EL (cell line): ENCODE measurements around the gene CTSH.
"Not testable (repeated sequence)": the region's sequence is repeated elsewhere in the genome, so short reads cannot be mapped to it uniquely, and the experiment has no call there.

ENCODE experiments used
- DNase-seq: peaks from one replicate; pipeline ENCODE4 v3.0.0-alpha.2; 2016

Gene CTSH

DNA sequence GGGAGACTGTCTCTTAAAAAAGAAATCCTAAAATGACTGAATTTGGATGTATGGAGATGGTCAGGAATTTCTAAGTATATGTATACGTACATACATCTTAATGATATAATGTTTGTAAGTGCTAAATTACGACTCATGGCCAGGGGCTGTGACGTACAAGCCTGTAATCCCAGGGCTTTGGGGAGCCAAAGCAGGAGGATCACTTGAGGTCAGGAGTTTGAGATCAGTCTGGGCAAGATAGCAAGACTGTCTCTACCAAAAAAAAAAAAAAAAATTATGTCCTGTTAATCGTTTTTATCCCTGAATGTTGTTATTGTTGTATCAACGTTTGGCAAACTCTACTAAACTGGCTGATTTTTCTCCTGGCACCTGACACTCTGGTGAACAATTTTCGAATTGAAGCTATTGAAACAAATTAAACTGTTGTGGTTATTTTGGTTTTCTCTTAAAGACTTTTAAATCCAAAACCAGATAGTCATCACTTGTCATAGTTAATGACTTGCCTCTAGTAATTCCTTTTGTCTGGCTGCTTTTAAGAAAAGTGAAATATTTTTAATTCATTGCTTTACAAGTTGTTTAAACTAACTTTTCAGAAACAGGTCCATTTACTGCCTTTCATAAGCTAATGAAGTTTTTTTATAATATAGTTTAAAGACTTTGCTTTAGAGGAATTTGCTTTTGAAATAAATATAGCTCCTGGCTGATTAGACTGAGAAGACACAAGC is 65.2 kb downstream of the CTSH start:
- peak; percentile 50 for DNase-seq

DNA sequence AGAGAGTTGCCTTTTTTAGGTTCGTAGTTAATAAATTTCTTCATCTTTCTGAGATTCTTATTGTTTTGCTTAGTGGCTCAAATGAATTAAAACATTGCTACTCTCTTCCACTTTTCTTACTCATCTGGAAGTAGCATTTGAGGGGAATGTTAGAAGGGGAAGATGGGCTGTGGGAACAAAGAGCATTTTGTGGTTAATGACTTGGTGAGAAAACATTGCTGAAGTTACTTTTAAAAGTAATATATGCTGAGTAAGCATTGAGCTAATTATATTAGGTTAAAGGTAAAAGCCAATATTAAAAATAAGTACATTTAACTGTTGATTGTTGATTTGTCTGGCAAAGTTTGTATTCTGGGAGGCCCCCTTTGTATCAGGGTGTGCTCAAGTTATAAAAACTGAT is 66.5 kb downstream of the CTSH start:
- peak; percentile 56 for DNase-seq

DNA sequence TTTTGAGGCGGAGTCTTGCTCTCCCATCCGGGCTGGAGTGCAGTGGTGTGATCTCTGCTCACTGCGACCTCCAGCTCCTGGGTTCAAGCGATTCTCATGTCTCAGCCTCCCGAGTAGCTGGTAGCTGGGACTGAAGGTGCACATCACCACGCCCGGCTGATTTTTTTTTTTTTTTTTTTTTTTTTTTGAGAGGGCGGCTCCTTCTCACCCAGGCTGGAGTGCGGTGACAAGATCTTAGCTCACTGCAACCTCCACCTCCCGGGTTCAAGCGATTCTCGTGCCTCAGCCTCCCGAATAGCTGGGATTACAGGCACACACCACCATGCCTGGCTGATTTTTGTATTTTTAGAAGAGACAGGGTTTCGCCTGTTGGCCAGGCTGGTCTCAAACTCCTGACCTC is 67.9 kb downstream of the CTSH start:
- not testable (repeated sequence) for DNase-seq

DNA sequence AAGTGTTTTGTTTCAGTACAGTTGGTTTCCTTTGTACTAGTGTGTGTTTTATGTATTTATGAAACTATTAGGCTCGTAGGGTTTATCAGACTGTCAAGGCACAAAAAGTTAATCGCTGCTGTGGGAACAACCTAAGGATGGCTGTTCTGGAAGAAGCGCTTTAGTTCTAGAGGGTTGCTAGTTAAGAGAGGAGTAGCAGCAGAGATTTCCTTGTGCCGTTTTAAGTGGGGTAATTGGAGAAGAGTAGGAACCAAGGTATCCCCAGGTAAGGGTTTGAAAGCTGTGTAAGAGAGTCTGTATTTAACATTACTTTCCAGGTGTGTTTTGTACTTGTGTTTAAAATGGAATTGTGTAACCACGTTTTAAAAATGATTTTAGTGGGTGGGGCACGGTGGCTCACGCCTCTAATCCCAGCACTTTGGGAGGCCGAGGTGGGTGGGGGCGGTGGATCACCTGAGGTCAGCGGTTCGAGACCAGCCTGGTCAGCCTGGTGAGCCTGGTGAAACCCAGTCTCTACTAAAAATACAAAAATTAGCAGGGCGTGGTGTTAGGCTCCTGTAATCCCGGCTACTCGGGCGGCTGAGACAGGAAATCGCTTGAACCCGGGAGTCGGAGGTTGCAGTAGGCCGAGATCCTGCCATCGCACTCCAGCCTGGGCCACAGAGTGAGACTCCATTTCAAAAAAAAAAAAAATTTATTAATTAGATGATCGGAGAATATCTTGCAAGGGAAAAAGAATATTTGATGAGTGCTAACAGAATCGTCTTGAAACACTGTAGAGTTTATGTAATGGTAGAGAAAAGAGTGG is 69.5 kb downstream of the CTSH start:
- no peak for DNase-seq

DNA sequence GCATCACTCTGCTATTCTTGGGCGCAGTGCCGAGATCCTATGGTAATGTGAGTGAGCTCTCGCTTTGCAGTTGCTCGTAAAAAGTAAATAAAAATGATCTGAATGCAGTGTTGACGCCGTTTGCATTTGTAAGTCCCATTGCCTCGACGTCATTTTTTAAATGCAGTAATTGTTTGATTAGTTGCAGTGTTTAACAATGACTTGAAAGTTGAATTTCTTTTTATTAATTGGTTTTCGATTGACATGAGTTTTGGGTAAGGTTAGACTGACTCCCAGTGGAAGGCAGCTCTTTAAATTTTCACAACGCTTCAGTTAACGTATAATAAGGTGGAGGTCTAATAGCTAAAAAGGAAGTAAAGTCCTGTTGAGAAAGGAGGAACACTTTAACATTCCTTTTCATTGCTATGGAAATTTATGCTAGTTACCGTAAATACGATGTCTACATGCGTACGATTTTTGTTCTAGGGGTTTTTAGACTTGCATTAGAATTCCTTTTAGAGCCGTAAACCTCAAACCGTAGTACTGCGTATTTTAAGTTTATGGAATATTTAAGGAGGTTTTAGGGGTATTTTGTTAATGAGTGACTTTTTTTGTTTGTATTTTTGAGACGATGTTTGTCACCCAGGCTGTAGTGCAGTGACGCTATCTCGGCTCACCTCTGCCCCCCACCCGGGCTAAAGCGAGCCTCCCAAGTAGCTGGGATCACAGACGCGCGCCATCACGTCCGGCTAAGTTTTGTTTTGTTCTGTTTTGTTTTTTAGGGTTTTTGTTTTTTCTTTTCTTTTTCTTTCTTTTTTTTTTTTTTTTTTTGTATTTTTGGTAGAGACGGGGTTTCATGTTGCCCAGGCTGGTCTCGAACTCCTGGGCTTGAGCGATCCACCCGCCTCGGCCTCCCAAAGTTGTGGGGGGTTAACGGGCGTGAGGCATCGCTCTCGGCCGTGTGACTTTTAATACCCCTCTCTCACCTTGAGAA is 70.8 kb downstream of the CTSH start:
- DNase-seq, result peak; percentile 40

DNA sequence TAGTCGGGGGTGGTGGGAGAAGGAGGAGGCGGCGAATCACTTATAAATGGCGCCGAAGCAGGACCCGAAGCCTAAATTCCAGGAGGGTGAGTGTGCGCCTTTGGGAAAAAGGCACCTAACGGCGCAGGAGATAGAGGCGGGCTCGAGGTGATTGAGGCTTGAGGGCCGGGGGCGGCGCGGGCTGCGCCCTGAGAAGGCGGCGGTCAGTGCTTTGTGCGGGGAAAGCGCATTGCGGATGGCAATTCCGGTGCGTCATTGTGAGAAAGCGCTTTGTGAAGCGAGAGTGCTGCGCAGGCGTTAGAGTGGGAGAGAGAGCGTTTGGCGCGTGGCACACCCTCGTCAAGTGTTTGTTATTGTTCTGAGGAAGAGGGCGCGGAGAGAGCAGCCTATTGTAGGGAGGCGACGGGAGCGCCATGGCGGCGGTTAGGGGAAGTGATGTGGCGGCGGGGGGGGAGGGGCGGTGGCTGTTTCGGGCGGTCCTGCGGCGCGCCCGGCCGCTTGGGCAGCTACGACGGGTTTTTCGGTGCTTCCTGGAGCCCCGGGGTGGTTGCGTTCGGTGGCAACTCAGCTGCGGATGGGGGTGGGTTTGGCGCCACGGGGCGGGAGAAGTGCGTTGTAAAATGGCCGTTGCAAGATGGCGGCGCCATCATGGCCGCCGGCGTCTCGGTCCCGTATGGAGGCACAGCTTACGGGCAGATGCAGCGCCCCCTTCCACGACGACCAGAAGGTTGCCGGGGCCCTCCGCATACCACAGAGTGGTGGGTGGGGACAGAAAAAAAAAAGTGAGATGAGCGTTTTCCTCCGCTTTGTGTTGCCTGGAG is 71.7 kb downstream of the CTSH start:
- DNase-seq, result peak; percentile 96

DNA sequence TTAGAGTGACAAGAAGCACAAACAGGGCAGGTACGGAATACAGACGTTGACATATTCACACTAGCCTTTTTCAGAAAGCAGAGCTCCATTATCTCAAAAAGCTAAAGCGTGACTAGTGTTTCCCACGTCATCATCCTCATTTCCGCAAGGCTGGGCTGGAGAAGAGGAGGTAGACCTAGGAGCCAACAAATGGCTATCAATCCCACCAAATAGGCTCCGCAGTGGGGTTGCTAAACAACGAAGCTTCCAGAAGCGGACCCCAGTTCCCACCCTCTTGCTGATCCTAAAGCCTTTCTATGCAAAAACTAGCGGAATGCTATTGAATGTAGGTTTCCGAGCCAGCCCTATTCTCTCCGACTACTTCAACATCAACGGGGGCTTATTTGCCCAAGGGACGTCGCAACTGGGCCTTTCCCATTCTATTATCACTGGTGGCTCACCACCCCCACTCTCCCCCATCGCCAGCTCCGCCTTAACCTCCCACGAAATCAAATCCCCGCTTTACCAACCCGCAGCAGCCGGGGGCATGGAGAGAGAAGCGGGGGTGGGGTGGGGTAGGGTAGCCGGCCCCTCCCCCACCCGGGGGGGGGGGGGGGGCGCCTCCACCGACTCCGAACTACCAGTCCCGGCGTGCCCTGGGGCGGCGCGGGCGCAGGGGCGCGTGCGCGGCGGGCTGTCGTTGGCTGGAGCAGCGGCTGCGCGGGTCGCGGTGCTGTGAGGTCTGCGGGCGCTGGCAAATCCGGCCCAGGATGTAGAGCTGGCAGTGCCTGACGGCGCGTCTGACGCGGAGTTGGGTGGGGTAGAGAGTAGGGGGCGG is 72.5 kb downstream of the CTSH start, which contains the start of gene MORF4L1:
TSS of gene MORF4L1 (plus strand) at position 736 of the 817 bp plus-strand sequence. CDS start 128 bp downstream, outside the sequence.
- peak; percentile 95 for DNase-seq

DNA sequence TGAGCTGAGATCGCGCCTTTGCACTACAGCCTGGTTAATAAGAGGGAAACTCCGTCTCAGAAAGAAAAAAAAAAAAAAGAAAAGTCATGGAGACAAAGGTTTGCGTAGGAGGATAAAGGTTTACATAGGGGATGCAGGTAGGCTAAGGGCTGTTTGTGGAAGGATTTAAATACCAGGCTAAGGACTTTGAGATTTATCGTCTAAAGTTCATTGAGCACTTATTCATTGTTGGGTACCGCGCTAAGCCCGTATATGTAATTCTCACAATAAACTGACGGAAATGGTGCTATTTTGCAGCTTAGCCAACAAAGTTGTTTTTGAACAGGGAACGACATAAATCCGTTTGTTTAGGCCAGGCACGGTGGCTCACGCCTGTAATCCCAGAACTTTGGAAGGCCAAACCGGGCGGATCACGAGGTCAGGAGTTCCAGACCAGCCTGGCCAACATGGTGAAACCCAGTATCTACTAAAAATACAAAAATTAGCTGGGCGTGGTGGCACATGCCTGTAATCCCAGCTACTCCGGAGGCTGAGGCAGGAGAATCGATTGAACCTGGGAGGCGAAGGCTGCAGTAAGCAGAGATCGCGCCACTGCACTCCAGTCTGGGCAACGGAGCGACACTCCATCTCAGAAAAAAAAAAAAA is 73.2 kb downstream of the CTSH start:
- not testable (repeated sequence) for DNase-seq
